Epithelial cell of prostate (primary cell): ENCODE measurements around the gene BAK1.
"Not testable (repeated sequence)": the region's sequence is repeated elsewhere in the genome, so short reads cannot be mapped to it uniquely, and the experiment has no call there.

Source experiments
- DNase-seq: peaks from one replicate; pipeline ENCODE4 v3.0.0-alpha.2; 2011; ENCODE audit warnings: low read depth, low spot score
- H3K27ac ChIP-seq: fragments of 450-650 bp; 2 replicates; pipeline ENCODE4 v1.5.1; 2017; ENCODE audit warnings: mild to moderate bottlenecking

BAK1 gene

DNA sequence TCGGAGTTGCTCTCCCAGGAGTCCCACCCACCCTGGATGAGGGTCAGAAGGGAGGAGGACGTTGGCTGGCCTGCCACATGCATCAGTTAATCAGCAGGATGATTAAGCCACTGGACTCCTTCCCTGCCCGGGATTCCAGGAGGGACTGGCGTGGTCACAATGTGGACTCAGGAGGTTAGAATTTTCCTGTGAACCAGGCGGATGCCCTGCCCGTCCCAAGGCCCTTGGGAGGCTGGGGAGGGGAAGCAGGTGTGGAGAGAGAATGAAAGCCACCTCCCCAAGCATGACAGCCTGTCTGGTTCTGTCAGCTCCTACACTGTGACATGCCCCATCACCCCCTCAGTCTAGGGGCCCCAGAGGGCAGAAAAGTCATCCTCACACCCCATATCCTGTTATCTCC is 29.5 kb upstream of the BAK1 start:
- H3K27ac ChIP-seq, result peak overlapping the region; percentile 56
- no peak for DNase-seq

DNA sequence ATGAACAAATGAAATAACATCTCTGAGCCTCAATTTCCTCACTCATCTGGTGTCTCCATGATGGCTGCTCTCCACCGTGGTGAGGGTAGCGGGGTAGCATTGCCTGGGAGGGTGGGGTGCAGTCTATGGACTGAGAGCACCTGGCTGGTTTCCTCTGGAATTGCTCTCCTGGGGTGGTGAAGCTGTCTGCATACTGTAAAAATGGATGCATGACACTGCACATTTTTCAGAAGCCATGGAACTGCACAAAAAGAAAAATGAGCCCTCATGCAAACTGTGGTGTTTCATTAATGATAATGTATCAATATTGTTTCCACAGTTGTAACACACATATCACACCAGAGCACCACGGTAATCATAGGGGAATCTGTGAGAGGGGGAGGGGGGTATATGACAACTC is 28.9 kb upstream of the BAK1 start:
- H3K27ac ChIP-seq, result peak overlapping the region; percentile 56
- no peak for DNase-seq

DNA sequence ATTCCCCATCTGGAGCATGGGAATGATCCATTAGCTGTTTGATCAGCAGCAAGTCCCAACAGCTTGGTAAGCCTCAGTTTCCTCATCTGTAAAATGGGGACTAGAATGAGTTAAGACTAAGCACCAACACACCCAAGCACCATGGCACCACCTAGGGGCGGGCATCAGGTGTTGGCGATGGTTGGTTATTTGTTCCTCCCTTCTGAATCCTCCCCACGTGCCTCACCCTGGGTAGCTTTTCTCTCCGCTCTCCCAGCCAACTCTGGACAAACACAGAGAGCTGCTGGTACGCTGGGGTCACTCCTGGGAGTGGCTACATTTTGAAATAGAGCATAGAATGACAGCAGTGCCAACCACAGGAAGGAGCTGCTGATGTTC is 27.7 kb upstream of the BAK1 start:
- no peak overlapping the region for H3K27ac ChIP-seq
- no peak for DNase-seq

DNA sequence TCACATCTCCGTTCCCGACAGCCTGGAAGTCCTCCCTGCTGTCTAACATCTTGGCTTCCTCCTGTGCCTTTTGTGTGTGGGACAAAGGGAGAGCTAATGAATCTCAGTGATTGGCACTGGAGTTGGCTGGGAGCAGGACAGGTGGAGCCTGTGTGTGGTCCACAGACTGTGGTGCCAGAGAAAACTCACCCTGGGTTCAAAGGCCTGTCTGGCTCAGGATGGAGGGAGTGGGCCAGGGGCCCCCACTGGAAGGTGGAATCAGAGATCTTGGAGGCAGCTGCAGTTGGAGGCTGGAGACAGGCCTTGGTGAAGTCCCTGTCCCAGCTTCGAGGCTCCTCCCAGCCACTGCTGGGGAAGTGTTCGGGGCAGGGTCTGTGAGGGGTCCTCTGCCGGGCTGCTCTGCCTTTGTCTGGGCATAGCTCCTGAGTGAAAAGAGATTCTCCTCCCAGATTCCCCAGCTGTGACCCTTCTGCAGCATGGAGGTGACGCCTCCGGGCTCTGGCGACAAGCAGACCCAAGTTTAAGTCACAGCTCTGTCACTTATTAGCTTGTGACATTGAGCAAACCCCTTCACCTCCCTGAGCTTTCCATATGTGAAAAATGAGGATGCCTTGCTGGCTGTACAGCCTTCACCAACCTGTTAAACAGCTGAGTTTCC is 27.2 kb upstream of the BAK1 start:
- DNase-seq, result no peak
- no peak overlapping the region for H3K27ac ChIP-seq

DNA sequence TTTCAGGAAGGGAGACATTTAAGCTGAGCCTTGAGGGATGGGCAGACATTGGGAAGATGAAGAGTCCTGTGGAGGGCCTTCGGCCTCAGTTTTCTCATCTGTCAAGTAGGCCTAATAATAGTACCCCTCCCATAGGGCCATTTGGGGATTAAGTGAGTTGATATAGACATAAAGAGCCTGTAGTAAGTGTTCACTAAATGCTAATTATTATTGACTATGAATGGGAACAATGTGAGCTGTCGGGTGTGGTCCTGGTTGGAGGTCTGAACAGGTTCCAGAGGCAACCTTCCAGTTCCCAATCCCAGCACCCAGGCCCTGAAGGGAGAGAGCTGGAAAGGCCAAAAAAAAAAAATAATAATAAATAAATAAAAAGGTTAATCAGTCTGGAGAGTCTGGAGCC is 26.6 kb upstream of the BAK1 start:
- H3K27ac ChIP-seq, result no peak overlapping the region
- DNase-seq, result no peak

DNA sequence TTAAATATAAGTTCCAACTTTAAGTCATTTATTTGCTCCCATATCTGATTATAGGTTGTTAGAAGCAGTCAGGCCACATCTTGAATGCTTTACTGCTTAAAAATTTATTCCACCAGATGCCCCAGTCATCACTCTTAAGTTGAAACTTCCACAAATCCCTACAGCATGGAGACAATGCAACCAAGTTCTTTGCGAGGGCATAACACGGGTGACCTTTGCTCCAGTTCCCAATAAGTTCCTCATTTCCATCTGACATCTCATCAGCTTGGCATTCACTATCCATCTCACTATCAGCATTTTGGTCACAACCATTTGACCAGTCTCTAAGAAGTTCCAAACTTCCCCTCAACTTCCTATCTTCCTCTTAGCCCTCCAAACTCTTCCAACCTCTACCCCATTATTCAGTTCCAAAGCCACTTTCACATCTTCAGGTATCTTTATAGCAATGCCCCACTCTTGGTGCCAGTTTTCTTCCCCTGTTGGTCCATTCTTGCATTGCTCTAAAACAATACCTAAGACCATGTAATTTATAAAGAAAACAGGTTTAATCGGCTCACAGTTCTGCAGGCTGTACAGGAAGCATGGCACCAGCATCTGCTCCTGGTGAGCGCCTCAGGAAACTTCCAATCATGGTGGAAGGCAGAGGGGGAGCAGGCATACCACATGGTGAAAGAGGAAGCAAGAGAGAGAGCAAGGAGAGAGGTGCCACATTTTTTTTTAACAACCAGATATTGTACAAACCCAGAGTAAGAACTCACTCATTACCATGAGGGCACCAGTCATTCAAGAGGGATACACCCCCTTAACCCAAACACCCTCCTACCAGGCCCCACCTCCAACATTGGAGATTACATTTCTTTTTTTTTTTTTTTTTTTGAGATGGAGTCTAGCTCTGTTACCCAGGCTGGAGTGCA is 25.1 kb upstream of the BAK1 start:
- no peak overlapping the region for H3K27ac ChIP-seq
- DNase-seq, result no peak

DNA sequence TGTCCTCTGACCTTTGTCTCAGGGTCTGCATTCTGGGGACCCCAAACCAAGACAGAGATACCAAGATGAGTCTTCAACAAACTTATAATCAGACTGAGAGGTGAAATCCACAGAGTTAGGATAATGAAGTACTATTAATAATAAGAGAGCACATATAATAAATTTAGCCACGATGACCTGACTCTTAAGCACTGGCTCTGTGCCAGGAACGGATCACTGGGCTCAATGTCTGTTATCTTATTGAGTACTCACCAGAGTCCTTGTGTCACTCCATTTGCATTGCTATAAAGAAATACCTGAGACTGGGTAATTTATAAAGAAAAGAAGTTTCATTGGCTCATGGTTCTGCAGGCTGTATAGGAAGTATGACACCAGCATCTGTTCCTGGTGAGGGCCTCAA is 22.1 kb upstream of the BAK1 start:
- H3K27ac ChIP-seq, result no peak overlapping the region
- no peak for DNase-seq

DNA sequence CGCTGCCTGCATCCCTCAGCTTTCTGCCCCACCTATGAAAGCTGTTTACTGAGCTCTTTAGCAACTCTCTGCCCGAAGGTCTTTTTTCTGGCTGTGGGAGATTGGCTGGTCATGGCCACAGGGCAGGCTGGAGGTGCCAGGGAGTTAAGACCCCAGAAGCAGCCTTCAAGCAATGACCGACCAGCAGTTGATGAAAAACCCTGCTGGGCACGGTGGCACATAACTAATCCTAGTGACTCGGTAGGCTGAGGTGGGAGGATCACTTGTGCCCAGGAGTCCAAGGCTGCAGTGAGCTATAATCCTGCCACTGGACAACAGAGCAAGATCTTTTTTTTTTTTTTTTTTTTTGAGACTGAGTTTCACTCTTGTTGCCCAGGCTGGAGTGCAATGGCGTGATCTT is 20.7 kb upstream of the BAK1 start:
- H3K27ac ChIP-seq, result no peak overlapping the region
- no peak for DNase-seq

DNA sequence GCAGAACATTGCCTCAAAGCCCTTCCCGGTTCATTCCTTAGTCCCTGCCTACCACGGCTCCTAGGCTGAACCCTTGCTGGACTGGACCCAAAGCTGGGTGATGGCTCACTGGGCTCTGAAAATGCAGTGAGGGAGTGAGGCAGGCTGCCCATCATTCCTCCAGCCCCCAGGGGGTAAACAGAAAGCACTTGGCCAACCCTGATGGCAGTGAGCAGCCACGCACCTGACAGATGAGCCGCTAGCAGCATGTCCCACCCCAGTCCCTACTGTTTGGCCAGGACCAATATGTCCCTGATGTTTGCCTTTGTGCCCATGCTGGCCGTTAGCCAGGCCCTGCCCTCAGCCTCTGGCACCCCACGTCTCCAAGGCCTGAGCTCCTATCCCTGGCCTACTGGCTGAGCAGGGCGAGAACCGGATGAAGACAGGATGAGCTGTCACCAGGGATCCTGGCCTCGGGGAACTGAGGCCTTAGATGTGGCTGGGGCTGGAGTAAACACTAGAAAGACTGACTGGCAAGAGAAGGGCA is 19.4 kb upstream of the BAK1 start:
- H3K27ac ChIP-seq, result peak overlapping the region; percentile 85
- DNase-seq, result no peak

DNA sequence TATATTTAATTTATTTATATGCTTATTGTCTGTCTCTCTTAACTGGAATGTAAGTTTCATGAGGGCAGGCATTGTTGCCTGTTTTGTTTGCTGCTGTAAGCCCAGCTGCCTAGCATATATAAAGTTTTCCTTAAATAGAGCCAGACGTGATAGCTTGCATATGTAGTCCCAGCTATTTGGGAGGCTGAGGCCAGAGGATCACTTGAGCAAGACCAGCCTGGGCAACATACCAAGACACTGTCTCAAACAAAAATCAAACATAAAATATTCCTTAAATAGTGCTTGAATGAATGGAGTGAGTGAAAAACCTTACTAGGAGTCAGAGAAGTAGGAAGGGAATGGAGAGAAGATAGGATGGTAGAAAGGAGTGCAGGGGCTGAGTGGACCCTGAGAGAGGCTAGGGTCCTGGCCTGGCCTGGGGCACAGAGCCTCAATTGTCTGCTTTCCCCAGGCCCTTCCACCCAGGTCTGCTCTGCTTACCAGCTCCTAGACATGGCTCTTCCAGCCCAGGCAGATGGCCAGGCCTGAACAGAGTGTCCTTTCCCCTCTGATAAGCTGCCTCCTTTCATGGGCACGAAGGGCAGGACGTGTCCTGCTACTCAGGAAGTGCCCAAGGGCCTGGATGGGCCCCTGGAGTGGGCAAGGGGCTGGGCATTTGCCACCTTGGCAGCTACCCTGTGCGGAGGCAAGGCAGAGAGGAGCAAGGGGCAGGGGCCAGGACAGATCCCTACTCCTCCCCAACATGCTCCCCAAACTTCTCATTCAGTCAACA is 17.7 kb upstream of the BAK1 start:
- H3K27ac ChIP-seq, result no peak overlapping the region
- DNase-seq, result no peak

DNA sequence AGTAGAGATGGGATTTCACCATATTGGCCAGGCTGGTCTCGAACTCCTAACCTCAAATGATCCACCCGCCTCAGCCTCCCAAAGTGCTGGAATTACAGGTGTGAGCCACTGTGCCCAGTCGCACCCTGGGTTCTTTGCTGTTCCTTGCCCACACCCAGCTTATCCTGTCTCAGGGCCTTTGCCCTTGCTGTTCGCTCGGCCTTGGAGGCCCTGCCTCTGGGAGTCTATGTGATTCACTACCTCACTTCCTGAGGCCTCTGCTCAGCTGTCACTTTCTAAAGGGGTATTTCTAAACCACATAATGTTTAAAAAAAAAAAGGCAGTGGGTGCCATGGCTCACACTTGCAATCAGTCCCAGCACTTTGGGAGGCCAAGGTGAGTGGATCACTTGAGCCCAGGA is 16.8 kb upstream of the BAK1 start:
- not testable (repeated sequence) for H3K27ac ChIP-seq, DNase-seq

DNA sequence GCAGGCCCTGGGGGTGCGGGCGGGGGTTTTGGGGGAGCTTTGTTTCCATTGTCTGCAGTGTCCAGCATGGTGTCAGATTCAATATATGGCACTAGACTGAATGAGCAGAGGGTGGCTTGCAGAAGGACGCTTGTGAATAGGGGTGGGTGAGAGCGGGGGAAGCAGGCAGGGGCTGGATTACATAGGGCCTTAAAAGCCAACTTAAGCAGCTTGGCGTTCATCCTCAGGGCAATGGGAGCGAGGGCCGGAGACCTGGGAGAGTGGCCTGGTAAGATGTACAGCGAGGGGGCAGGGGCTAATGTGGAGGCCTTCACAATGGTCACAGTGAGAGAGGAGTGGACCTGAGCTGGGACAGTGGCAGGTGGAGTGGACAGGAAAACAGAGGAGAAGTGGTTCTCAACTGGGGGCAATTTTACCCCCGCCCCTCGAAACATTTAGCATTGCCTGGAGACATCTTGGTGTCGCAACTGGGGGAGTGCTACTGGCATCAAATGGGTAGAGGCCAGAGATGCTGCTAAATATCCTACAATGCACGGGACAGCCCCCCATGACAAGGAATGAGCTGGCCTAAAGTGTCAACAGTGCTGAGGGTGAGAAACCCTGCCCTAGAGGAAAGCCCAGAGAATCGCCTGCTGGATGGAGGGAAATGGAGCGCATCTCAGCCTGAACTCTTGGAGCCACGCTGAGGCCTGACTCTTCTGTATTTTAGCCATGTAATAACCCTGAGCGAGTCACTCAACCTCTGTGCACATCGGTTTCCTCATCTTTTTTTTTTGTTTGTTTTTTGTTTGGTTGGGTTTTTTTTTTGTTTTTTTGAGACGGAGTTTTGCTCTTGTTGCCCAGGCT is 15.1 kb upstream of the BAK1 start:
- no peak for DNase-seq
- H3K27ac ChIP-seq, result no peak overlapping the region

DNA sequence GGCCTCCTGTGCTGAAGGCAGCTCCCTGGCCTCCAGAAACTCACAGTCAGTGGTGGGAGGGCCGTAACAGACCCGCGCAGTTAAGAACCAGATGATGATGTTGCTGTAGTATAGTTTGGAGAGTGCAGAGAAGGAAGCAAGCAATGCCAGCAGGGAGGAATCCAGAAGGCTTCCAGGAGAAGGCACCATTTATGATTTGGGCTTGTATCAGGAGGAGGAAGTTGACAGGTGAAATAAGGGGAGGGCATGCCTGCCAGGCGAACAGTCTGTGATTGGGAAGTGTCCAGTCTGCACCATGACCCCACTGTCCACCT is 13.3 kb upstream of the BAK1 start:
- no peak for DNase-seq
- peak overlapping the region; percentile 35 for H3K27ac ChIP-seq

DNA sequence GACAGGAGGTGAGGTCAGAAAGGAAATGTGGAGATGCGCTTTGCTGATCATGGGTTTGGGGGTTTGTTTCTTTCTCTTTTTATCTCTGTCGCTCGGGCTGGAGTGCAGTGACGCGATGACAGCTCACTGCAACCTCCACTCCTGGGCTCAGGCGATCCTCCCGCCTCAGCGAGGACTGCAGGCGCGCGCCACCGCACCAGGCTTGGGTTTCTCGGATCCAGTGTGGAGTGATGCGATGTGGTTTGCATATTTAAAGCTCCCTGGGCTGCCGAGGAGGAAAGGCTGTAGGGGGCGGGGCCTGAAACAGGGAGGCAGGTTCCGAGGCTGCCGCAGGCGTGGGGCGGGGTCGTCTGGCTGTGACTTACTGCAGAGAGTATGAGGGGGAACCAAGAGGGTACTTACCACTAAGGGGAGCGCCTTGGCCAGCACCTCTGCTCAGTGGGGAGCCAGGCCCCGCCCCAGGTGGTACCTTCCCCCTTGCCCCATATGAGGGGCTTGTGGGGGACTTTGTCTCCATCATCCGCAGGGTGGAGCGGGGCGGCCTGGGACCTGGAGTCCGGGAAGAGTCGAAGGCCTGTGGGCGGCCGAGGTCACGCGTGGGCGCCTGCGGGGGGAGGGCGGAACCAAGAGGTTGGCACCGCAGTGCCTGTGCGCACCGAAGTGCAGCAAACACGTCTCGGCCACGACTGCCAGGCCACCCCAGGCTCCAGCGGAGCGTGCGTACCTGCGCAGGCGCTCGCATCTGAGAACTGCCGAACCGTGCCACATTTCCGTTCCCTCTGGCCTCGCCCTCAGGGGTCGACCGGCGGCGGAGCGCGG is 12.7 kb upstream of the BAK1 start:
- no peak for DNase-seq
- H3K27ac ChIP-seq, result peak overlapping the region; percentile 35

DNA sequence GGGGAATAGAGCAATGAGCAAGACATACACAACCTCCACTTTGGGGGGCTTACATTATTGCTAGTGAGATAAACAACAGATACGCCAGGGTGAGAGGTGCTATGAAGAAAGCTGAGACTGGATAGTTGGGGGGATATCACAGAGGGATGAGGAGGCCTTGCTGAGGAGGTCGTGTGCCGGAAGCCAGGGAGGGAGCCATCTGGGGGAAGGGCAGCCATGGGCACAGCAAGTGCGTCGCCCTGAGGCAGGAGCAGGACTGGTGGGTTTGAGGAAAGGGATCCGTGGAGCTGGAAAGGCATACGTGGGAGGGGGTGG is 12.2 kb upstream of the BAK1 start:
- DNase-seq, result no peak
- no peak overlapping the region for H3K27ac ChIP-seq

DNA sequence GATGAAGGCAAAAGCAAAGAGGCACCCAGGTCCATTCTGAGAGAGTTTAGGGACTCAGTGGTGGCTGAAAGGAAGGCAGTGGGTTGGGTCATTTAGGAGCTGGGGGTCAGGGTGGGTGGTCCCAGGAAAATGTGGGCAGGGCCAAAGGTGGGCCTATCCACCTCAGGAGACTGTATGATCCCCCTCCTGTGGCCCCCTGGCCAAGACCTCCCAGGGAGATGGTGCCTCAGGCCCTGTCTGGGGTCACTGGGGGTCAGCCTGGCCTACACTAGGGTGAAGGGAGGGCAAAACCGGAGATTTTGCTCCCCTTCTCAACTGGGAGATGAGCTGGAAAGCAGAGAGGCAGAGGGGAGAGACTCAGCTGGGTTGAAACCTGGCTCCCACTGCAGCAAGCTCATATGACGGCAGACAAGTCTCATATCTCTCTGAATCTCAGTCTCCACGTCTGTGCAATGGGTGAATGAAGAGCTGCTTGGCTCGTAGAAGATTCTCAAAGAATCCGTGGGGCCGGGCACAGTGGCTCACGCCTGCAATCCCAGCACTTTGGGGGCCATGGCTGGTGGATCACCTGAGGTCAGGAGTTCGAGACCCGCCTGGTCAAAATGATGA is 11.5 kb upstream of the BAK1 start:
- H3K27ac ChIP-seq, result peak overlapping the region; percentile 95
- no peak for DNase-seq

DNA sequence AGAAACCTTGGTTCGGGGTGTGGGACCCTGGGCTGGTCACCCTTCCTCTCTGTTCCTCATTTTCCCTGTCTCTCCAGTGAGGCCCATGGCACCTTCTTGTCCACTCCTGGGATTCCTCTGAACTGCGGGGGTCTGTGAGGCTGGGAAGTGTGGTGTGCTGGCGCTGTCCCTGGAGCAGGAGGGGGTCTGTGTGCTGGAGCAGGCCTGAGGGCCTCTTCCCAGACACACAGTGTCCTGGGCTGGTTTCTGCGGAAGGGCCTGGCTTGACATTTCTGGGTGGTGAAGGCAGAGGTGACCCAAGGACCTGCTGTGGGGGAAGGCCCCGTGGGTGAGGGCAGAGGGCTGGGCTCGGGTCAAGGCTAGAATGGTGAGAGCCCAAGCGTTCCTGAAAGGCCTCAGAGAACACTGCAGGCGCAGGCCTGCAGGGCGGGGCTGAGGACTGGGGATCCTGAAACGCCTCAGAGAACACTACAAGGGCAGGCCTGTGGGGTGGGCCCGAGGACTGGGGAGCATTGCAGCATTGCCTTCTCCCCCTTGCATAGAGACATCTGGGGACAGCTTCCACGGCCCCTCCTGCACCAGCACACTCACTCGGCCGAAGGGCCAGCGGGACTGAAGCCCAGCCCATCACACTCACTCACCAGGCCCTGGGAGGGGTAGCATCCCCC is 10.6 kb upstream of the BAK1 start:
- DNase-seq, result no peak
- H3K27ac ChIP-seq, result peak overlapping the region; percentile 95

DNA sequence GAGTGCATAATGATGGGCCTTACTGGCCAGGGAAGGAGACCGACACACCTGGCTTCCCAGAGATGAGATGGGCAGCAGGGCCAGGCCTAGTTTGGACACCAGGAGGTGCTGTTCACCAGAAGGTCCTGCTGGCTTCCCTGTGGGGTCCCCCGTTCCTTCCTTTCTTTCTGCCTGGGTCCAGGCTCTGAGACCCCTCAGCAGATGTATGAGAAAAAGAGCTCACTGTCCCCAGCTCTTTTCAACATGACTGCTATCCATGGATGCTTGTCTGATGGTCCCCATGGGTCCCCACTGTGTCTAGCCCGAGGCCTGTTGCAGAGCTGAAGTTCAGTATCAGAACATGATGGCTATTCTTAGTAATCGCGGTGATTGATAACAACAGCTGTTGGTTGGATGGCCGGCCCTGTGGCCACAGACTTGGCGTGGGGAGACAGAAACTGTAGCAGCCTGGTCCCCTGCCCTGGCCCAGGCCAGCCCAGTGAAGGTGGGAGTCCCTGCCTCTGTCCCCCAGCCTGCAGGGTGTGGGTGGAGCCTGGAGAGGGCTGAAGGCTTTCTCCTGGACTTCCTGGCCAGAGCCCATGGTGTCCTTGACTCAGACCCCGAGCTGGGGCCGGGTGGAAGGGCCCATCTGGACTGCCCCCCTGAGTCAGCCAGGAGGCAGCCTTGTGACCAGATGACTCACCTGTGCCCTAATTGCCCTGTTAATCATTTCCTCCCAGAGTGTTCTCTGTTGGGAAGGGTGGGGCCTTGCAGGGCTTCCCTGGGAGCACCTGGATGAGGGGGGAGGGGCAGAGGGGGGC is 9.9 kb upstream of the BAK1 start:
- peak overlapping the region; percentile 95 for H3K27ac ChIP-seq
- peak; percentile 80 for DNase-seq
